Mesodermal cell (in vitro differentiated cells): ENCODE results near the gene ECEL1.
A peak's percentile ranks its signal among the peaks of the same experiment; 100 is the strongest.

Source experiments
- H3K27ac ChIP-seq: 2 replicates; pipeline ENCODE4 v1.7.0; 2013; ENCODE audit warnings: mild to moderate bottlenecking, low read depth, low read length, moderate library complexity; ENCODE audit not compliant: severe bottlenecking
- H3K36me3 ChIP-seq: 2 replicates; pipeline ENCODE4 v1.7.1; 2013; ENCODE audit warnings: mild to moderate bottlenecking, low read length, moderate library complexity; ENCODE audit not compliant: control insufficient read depth, insufficient read depth
- H3K4me1 ChIP-seq: one replicate; pipeline ENCODE4 v1.7.1; 2013; ENCODE audit warnings: mild to moderate bottlenecking, low read length; ENCODE audit not compliant: insufficient read depth, control insufficient read depth, poor library complexity, severe bottlenecking
- H3K4me3 ChIP-seq: 2 replicates; pipeline ENCODE4 v1.7.0; 2013; ENCODE audit warnings: low read length, control low read depth, mild to moderate bottlenecking; ENCODE audit not compliant: insufficient read depth, poor library complexity, severe bottlenecking; ENCODE audit errors: extremely low read depth
- H3K9me3 ChIP-seq: 2 replicates; pipeline ENCODE4 v1.7.1; 2013; ENCODE audit warnings: mild to moderate bottlenecking, low read length, moderate library complexity; ENCODE audit not compliant: control insufficient read depth
- WGBS, 2 experiments: methylation state at CpG; one replicate each; pipeline ENCODE4 v1.1.5; 2013; ENCODE audit warnings: missing lambda C conversion rate in 2 of 2; ENCODE audit not compliant: insufficient coverage in 2 of 2; 5-methylcytosine and 5-hydroxymethylcytosine counted together

The ECEL1 gene

DNA sequence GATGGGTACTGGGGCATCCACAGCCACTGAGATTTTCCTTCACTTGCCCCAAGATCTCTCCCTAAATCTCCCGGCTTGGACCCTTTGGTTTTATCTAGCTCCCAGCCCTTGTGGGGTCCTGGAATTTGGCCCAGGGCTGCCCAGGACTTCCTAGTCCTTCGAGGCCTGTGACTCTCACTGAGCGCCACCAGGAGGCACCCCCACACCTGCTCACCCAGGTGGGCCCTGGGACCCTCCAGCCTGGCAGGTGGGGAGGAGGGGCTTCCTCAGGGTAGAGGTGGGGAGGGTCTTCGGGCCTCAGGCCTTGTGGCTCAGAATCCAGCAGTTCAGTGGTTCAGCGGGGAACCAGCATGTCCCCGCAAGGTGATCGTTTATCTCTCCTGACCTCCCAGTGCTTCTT lies 20.6 kb upstream of the ECEL1 start:
- H3K9me3 ChIP-seq = no peaks in the 10 kb centered on the region
- 78 to 80% methylated on average over 3 to 5 of the region's 7 CpGs for WGBS, 2 experiments
- H3K4me3 ChIP-seq = no peak overlapping the region
- no peak overlapping the region for H3K27ac ChIP-seq
- H3K36me3 ChIP-seq = no peaks in the 10 kb centered on the region
- H3K4me1 ChIP-seq = peaks cover 5% of the 10 kb centered on the region

DNA sequence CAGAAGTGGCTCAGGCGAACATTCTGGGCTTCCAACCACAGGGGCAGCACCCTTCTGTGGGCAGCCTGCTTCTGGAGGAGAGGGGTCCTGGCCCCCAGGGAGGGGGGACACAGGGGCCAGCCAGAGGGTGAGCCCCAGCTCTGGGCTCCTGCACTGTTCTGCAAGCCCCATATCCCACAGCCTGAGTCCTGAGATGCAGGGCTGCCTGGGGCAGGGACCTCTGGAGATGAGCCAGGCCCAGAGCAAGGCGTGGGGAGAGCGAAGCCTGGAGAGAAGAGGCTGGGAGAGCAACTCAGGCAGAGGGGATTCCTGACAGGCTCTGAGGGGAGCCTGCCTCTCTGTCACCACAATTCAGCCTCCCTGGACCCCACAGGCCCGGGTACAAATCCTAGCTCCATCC lies 19.1 kb upstream of the ECEL1 start:
- H3K4me1 ChIP-seq = peaks cover 9% of the 10 kb centered on the region
- H3K4me3 ChIP-seq = no peak overlapping the region
- no peaks in the 10 kb centered on the region for H3K9me3 ChIP-seq
- WGBS, 2 experiments = 91 to 100% methylated on average over 3 to 4 of the region's 4 CpGs
- H3K36me3 ChIP-seq = no peaks in the 10 kb centered on the region
- no peak overlapping the region for H3K27ac ChIP-seq

DNA sequence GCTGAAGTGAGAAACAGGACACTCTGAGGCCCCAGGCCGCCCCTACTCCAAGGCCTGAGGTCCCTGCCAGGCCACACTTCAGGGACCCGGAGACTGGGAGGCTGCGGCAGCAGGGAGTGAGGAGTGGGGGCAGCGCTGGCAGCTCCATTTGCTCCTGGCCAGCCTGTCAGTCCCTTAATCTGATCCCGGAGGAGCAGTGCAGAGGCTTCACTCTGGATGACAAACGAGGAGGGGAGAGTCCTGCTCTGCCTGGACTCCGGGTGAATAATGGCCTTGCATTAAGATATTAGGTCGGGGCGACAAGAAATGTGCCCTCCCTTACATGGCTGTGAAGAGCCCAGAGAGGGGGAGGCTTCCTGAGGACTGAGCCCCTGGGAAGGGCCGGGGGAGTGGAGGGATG lies 18.2 kb upstream of the ECEL1 start:
- Histone ChIP-seq H3K4me3 (no peak overlapping the region), H3K27ac (no peak overlapping the region), H3K4me1 (peaks cover 9% of the 10 kb centered on the region), H3K36me3 (no peaks in the 10 kb centered on the region), H3K9me3 (no peaks in the 10 kb centered on the region)
- WGBS, 2 experiments = 16 to 21% methylated on average over 7 to 9 of the region's 10 CpGs

DNA sequence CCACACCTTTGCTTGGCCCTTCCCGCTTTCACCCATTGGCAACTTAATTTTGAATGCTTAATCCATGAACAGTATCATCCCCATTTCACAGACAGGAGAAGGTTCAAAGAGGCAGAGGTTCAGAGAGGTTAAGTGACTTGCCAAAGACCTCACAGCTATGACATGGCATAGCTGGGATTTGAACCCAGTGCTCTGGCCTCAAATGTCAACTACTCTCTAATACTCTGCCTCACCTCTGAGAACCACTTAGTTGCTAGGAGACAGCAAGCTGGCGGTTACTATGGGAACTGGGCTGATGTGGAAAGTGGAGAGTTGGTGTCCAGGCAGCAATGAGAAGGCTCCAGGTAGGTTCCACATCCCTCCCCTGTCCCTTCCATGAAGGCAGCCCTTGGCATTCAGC lies 16.8 kb upstream of the ECEL1 start:
- Histone ChIP-seq H3K4me1 (peaks cover 9% of the 10 kb centered on the region), H3K36me3 (no peaks in the 10 kb centered on the region), H3K9me3 (no peaks in the 10 kb centered on the region), H3K4me3 (no peak overlapping the region), H3K27ac (no peak overlapping the region)
- no CpG with 5 or more reads among the region's 2 CpGs for WGBS, 2 experiments

DNA sequence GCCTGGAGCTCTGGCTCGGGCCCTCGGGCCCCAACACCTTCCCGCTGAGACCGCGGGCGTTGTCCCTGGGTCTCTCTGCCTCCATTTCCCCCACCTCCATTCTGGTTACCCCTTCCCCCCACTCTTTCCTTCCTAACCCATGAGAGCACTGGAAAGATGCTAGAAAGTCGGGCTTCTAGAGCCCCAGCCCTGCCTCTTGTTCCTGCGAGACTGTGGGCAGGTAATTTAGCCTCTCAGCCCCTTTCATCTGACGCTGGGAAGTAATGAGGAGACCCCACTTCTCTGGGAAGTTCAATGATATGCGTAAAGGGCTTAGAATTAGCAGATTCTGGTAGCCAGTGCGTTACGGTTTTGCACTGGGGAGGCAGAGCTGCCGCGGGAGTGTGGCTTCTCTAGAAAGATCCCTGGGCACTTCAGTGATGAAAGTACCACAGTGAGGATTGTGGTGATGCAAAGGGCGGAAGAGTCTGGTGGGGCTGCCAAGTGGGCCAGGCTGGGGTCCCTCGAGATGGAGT lies 16.2 kb upstream of the ECEL1 start:
- Histone ChIP-seq H3K27ac (no peak overlapping the region), H3K4me1 (peaks cover 9% of the 10 kb centered on the region), H3K9me3 (no peaks in the 10 kb centered on the region), H3K4me3 (peak overlapping the region; percentile 31), H3K36me3 (no peaks in the 10 kb centered on the region)
- 17 to 24% methylated on average over 12 to 14 of the region's 16 CpGs for WGBS, 2 experiments

DNA sequence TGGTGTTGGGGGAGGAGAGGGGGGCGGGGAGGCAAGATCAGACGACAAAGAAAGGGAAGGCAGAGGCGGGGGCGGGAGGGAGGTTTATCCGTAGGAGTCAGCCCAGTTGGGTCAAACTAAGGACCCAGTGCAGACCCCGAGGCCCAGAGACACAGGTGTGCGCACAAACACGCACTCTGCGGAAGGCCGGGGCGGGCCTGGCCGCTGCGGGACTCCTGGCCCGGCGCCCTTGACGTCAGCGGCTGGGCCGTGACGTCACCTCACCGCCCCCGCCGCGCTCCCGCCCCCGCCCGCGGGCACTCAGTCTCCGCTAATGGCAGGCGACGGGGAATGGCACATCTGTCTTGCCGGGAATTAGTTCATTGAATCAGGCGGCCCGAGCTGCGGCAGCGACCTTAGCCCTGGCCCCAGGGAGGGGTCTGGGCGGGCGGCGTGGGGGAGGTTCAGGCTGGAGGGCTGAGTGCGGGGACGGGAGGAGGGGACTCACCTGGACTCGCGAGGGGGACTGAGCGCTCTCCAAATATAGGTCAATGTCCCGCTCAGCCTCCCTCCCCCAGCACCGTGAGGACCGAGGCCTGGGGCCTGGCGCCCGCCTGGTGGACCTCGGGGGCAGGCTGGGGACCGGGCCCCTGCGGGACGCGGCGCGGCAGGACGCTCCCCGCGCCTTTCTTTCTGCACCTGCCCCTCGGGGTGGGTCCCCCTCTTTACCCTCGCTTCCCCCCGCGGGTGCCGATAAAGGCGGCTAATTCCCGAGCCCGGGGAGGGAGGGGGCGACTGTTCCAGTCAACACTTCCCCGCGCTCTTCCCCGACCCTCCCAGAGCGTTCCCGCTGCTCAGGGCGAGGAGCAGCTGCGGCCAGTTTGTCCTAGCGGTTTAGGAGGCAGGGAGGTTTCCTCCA lies 15.5 kb upstream of the ECEL1 start:
- 2% methylated on average over 38 to 41 of the region's 75 CpGs for WGBS, 2 experiments
- Histone ChIP-seq H3K36me3 (no peaks in the 10 kb centered on the region), H3K4me1 (peaks cover 9% of the 10 kb centered on the region), H3K4me3 (peak overlapping the region; percentile 31), H3K9me3 (no peaks in the 10 kb centered on the region), H3K27ac (no peak overlapping the region)

DNA sequence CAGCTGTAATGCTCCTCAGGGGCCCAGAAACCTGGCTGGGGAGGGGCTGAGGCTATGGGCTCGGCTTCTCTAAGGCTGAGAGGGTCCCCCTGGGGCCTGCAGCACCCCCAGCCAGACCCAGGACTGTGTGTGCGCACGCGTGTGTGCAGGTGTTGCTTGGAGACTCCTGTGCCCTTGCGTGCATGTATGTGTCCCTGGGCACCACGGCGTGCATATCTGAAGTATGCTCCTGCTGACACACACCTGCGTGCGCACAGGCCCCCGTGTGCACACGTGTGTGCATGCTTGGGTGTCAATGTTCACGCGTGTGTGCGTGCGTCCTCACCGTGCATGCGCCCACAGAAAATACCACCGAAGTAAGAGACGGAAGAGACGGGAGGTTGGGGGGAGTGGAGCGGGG lies 14.9 kb upstream of the ECEL1 start:
- Histone ChIP-seq H3K36me3 (no peaks in the 10 kb centered on the region), H3K27ac (no peak overlapping the region), H3K9me3 (no peaks in the 10 kb centered on the region), H3K4me1 (peaks cover 9% of the 10 kb centered on the region), H3K4me3 (no peak overlapping the region)
- 3 to 10% methylated on average over 10 to 15 of the region's 21 CpGs for WGBS, 2 experiments

DNA sequence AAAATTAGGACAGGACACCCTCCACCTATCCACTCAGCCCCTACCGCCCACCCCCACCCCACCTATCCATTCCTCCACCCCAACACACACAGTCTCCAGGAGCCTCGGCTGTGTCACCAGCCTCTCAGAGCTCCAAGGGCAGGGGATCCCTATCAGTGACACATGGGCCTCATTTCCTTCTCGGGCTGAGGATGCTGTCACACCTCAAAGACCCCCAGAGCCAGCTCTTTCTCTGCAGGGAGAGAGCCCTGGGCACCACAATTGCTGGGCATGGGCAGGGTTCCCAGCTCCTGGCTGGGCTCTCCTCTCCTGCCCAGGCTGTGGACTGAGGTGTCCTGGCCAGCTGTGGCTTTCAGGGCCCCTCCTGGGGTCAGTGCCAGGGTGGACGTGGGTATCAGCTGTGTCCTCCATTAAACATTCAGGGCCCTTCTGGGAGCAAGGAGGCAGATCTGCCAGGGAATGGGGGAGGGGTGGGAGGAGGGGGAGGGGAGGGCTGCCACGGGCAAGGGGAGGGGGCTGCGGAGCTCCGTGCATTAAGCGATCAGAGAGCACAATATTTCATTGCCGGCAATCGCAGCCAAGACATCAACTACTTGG lies 14.3 kb upstream of the ECEL1 start:
- Histone ChIP-seq H3K27ac (no peak overlapping the region), H3K36me3 (no peaks in the 10 kb centered on the region), H3K4me1 (peaks cover 9% of the 10 kb centered on the region), H3K9me3 (no peaks in the 10 kb centered on the region), H3K4me3 (no peak overlapping the region)
- 17 to 19% methylated on average over 4 to 8 of the region's 10 CpGs for WGBS, 2 experiments

DNA sequence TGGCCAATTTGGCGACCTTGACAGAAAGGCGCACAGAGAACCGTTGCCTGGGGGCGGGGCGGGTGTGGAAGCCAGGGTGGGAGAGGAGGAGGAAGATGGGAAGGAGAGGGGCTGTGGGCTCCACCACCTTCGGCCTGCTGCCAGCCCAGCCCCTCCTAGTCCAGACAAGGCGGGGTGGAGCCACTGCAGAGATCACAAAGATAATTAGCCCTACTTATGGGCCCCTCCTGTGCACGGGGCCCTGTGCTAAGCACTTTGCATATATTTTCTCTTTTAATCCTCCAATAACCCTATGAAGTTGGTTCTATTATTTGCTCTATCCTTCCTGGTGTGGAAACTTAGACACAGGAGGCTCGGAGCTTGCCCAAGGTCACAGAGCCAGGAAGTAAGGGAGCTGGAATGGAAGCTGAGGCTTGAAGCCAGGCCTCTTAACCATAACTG lies 13.7 kb upstream of the ECEL1 start:
- Histone ChIP-seq H3K9me3 (no peaks in the 10 kb centered on the region), H3K4me3 (no peak overlapping the region), H3K27ac (no peak overlapping the region), H3K4me1 (peaks cover 9% of the 10 kb centered on the region), H3K36me3 (no peaks in the 10 kb centered on the region)
- WGBS, 2 experiments = 79 to 82% methylated on average over 3 to 8 of the region's 9 CpGs

DNA sequence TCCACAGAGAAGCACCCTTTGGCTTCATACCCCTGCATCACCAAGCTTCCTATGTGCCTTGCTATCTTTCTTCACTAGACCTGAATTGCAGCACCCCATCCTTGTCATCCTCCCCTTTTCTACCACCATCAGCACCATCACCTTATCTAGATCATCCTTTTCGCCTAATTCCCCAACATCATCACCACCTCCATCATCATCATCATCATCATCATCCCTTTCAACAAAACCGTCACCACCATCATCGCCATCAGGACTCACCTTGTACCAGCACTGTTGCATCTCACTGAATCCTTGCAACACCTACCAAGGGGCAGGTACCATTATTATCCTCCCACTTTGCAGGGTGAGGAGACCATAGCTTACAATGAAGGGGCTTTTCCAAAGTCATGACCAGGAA lies 10.8 kb upstream of the ECEL1 start:
- no peak overlapping the region for H3K4me3 ChIP-seq
- H3K36me3 ChIP-seq = no peaks in the 10 kb centered on the region
- no peak overlapping the region for H3K27ac ChIP-seq
- H3K4me1 ChIP-seq = peaks cover 5% of the 10 kb centered on the region
- WGBS, 2 experiments = 94 to 95% methylated on average over 3 of the region's 3 CpGs
- no peaks in the 10 kb centered on the region for H3K9me3 ChIP-seq

DNA sequence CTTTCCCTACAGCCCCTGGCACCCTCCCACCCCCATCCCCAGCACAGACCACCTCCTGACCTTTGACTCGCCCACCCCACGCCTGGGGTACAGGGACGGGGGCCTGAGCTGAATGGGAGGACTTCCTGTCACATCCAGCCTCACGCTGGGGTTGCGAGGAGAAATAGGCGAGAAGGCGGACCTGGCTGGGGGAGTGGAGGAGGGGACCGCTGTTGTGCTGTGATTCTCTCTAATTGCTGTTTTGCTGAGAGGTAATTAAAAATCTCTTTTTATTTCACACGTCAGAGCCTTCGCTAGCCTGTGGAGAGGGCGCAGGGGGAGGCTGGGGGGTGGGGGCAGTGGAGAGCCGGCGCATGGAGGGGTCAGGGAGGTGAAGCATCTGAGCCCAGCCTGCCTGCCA lies 9.7 kb upstream of the ECEL1 start:
- H3K27ac ChIP-seq = no peak overlapping the region
- no peaks in the 10 kb centered on the region for H3K36me3 ChIP-seq
- no peaks in the 10 kb centered on the region for H3K9me3 ChIP-seq
- H3K4me3 ChIP-seq = no peak overlapping the region
- peaks cover 3% of the 10 kb centered on the region for H3K4me1 ChIP-seq
- 41 to 69% methylated on average over 8 to 9 of the region's 13 CpGs for WGBS, 2 experiments
